Cardiac muscle cell (in vitro differentiated cells and primary cell): Measurements from ENCODE around the gene F13A1. TPM values are rescaled to one million over a fixed set of nuclear protein-coding genes. Genes with fewer than 3 reads are reported as not detected.

ENCODE experiments used
- DNase-seq, 2 donors: peaks; one replicate each; pipeline versions ENCODE4 v3.0.0 to v3.0.0-alpha.2; 2010 to 2017; ENCODE audit warnings: low read depth in 1 of 2, low spot score in 1 of 2
- H3K27ac ChIP-seq: fragments of 200-600 bp; sonication (generic); 2 replicates; pipeline ENCODE4 v1.5.1; 2016
- H3K27me3 ChIP-seq: fragments of 200-600 bp; sonication (generic); 2 replicates; pipeline ENCODE4 v1.6.0; 2016; ENCODE audit warnings: control low read depth
- H3K36me3 ChIP-seq: fragments of 200-600 bp; sonication (generic); 2 replicates; pipeline ENCODE4 v1.5.1; 2016; ENCODE audit warnings: control low read depth
- H3K4me1 ChIP-seq: fragments of 200-600 bp; sonication (generic); 2 replicates; pipeline ENCODE4 v1.8.1; 2017; ENCODE audit warnings: low read depth, mild to moderate bottlenecking, mixed run types
- H3K4me3 ChIP-seq: fragments of 200-600 bp; sonication (generic); 2 replicates; pipeline ENCODE4 v1.5.1; 2016; ENCODE audit warnings: mild to moderate bottlenecking
- H3K9me3 ChIP-seq: fragments of 200-600 bp; sonication (generic); 2 replicates; pipeline ENCODE4 v1.5.1; 2017; ENCODE audit warnings: low read depth, mild to moderate bottlenecking, control low read depth
- CTCF ChIP-seq: IDR thresholded peaks from 2 replicates; pipeline ENCODE4 v1.5.1; 2012; ENCODE audit warnings: low read depth, mild to moderate bottlenecking, low read length
- polyA plus RNA-seq: library from polyadenylated mRNA; unstranded; fragments of >200 nt; fragmentation: Nextera tagmentation; extraction: Ambion mirVana; gene quantifications from 2 replicates; pipeline ENCODE4 v1.2.1, GENCODE V29; 2016
- total RNA-seq: library from RNA; depleted of rRNA; stranded (reverse); fragments of >200 nt; gene quantifications from 2 replicates; pipeline ENCODE4 v1.2.3, GENCODE V29; 2016

Gene F13A1
- total and polyA plus RNA-seq, 2 experiments from 2014 or later, result 1.0 to 2.4 TPM

- Histone ChIP-seq H3K4me1 (no peaks in the 10 kb centered on the region), H3K9me3 (no peaks in the 10 kb centered on the region), H3K27me3 (no peaks in the 10 kb centered on the region), H3K4me3 (no peak overlapping the region), H3K27ac (no peak overlapping the region), H3K36me3 (no peaks in the 10 kb centered on the region)
- no peak for TF ChIP-seq CTCF
- DNase-seq, result no peak
Measured at GRCh38 chr6:6260196-6260722, 60.2 kb downstream of the F13A1 start.

DNA sequence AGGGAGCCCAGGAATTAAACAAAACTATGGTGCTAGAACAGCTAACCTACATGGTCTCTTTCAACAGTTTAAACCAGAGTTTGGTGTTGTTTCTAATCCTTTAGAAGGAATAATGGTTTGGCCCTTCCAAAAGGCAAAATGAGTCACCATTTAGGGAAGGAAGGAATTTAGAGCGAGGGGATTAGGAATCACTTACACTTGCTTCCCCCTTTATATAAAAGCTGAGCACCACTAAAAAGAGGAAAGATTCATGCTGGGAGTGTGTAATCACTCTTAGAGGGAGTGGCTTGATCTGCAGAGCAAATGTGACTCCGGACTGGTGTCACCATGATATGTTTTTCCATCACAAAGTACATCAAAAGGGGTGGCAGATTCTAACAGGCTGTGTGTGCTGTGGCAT lies 63.6 kb downstream of the F13A1 start:
- DNase-seq, result no peak
- Histone ChIP-seq H3K4me3 (no peak overlapping the region), H3K4me1 (no peaks in the 10 kb centered on the region), H3K27ac (no peak overlapping the region), H3K27me3 (no peaks in the 10 kb centered on the region), H3K36me3 (no peaks in the 10 kb centered on the region), H3K9me3 (no peaks in the 10 kb centered on the region)
- TF ChIP-seq CTCF, result no peak

DNA sequence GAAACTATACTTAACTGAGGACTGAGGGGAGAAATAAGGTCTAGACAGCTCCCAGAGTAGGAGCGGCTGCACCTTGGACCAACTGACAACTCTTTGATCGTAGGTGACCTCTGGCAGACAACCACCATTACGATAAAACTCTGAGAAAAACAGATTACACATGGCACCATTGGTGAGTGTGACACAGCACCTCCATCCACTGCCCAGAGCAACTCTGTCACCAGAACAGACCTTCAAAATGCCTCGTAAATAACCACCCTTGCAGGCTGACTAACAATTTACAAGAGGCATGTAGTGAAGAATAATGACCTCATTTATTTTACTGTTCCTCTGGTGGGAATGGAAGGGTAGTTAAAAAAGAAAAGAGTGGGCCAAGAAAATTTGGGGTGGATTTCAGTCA lies 64.2 kb downstream of the F13A1 start:
- H3K36me3 ChIP-seq, result no peaks in the 10 kb centered on the region
- H3K9me3 ChIP-seq, result no peaks in the 10 kb centered on the region
- no peak for DNase-seq
- TF ChIP-seq CTCF, result no peak
- H3K4me3 ChIP-seq, result no peak overlapping the region
- H3K4me1 ChIP-seq, result no peaks in the 10 kb centered on the region
- H3K27me3 ChIP-seq, result no peaks in the 10 kb centered on the region
- H3K27ac ChIP-seq, result no peak overlapping the region

DNA sequence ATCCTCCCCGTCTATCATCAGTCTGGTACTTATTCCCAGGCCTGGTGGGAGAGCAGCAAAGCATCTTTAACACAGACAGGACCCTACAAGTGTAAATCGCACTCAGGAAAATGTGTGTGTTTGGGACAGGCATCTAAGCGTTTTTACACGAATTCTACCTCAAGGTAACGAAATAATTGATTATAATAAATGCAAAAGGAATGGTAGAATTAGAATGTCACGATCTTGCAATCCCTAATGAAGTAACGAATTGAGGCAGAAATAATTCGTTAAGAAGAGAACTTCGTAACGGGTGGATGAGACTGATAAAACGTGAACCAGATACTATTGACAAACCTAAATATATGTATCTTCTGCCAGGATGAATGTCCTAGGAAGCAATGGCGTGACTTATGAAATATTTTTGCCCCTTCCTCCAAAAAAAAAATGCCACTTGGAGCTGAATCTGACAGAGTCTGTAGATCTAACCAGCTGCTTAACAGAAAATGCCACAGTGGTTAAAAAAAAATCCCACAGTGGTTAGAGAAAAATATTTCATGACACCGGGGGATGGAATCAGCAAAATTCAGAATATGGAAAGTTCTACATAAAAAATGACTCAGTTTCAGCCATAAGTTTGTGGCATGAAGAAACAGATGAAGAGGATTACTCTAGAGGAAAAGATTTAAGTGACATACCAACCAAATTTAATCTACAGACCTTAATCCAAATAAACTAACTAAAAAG lies 68.7 kb downstream of the F13A1 start:
- TF ChIP-seq CTCF, result no peak
- Histone ChIP-seq H3K4me1 (no peaks in the 10 kb centered on the region), H3K4me3 (no peak overlapping the region), H3K36me3 (no peaks in the 10 kb centered on the region), H3K27ac (no peak overlapping the region), H3K9me3 (no peaks in the 10 kb centered on the region), H3K27me3 (no peaks in the 10 kb centered on the region)
- no peak for DNase-seq

- TF ChIP-seq CTCF, result no peak
- H3K9me3 ChIP-seq, result no peaks in the 10 kb centered on the region
- H3K27ac ChIP-seq, result no peak overlapping the region
- H3K4me3 ChIP-seq, result no peak overlapping the region
- H3K4me1 ChIP-seq, result no peaks in the 10 kb centered on the region
- H3K36me3 ChIP-seq, result no peaks in the 10 kb centered on the region
- H3K27me3 ChIP-seq, result no peaks in the 10 kb centered on the region
- DNase-seq, result no peak
Measured at GRCh38 chr6:6248651-6249050, 71.8 kb downstream of the F13A1 start.
